ENCODE results near the gene KCNIP2.

GRCh38 chr10:101816913-101817336 is 26.7 kb downstream of the KCNIP2 start:
- TF ChIP-seq EZH2phosphoT487 (IDR thresholded peaks at IDR 0.05; ENCODE audit: low read depth) (no peak), CTCF (IDR thresholded peaks at IDR 0.05; ENCODE audit: low read depth, low read length) (no peak)

Data from OCI-LY3 (cell line).